Activated CD4-positive, alpha-beta T cell treated with anti-CD3 and anti-CD28 coated beads, Interleukin-2, amount 50 U/mL, for 48 hours (primary cell): ENCODE measurements around the gene ZBTB46.

Experiments used
- DNase-seq, 2 experiments: peaks; one replicate each; pipeline ENCODE4 v3.0.0-alpha.2; 2020

The ZBTB46 gene

DNA sequence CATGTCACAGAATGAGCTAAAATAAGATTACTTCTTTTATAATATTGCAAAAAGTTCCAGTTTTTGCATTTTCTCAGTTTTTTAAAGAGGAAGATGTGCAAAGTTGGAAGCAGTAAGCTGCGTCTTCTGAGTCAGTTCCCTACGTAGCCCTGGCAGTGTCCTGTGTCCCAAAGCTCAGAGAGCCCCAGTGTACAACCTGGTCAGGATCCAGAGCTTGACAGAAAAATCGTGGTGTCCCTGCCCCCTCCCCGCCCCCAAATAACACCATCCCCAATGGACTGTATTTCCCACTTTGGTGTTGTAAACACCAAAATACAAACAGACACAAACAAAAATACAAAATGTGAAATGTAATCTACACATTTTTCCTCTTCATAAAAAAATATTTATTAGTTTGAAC, 86.9 kb downstream of the ZBTB46 start:
- DNase-seq, result no peak

DNA sequence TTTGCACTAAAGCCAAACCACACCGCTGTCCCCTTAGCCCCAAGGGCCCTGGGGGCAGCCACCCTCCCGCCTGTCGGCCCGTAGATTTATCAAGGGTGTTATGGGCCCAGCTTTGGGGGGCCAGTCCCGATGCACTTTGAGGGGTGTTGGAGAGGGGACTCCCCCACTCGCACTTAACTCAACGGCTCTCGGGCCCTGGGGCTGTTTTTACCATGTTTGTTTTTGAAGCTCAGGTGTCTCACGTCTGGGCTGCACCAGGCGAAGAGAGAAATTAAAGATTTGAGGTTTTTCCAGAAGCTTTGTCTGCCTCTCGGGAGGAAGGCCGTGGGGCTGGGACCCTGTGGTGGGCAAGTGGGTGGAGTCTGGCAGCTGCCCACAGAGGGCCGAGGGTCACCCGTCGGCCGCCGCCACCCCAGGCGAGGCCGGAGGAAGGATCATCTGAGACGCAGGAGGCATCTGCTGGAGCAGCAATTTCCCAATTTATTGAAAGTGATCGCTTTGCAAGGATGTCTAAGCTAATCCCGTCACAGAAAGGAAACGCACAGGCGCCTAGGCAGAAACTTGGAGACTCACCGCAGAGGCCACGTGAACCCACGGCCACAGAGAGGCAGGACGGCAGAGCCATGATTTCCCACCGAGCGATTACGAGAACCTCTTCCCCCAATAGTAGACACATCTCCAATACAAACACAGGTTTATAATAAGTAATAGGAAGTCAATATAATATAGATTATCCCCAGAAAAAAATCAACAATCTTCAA, 87.7 kb downstream of the ZBTB46 start:
- no peak for DNase-seq

DNA sequence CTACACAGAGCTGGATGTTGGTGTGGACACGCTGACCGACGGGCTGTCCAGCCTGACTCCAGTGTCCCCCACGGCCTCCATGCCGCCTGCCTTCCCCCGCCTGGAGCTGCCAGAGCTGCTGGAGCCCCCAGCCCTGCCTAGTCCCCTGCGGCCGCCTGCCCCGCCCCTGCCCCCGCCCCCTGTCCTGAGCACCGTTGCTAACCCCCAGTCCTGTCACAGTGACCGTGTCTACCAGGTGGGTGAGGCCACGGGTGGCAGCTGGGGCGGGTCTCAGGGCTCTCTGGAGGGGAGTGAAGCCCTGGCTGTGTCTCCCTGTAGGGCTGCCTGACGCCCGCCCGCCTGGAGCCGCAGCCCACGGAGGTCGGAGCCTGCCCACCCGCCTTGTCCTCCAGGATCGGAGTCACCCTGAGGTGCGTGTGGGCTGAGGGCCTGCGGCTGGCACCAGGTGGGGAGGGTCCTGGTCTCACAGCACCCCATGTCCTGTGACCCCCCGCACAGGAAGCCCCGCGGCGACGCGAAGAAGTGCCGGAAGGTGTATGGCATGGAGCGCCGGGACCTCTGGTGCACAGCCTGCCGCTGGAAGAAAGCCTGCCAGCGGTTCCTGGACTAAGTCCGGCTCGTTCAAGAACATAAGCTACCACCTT, 88.6 kb downstream of the ZBTB46 start:
- no peak for DNase-seq

DNA sequence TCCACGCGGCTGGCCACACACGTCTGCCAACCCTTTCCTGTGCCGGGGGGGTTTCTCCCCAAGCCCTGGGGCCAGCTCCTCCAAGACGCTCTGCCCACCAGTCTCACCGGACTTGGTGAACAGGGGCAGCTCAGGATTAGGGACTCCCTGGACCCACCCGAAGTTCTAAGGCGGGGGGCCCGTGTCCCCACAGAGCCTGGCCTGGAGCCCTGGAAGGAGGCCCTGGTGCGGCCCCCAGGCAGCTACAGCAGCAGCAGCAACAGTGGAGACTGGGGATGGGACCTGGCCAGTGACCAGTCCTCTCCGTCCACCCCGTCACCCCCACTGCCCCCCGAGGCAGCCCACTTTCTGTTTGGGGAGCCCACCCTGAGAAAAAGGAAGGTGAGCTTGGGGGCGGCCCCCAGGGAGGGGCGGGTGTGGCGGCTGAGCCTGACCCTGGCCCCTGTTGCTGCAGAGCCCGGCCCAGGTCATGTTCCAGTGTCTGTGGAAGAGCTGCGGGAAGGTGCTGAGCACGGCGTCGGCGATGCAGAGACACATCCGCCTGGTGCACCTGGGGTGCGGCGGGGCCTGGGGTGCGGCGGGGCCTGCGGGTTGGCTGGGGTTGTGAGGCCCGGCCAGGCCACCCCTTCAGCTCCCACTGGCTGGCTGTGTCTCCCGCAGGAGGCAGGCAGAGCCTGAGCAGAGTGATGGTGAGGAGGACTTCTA, 89.2 kb downstream of the ZBTB46 start:
- no peak for DNase-seq

DNA sequence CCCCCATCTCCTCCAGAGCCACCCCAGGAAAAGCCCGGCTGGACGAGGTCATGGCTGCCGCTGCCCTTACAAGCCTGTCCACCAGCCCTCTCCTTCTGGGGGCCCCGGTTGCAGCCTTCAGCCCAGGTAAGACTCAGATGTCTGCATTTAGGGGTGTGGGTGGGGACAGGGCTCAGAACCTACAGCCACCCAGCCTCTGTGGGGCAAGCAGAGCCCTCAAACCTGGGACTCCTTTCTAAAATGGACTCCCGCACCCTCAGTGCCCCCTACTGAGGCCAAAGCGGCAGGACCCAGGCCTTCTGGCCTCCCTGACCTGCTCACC, 89.7 kb downstream of the ZBTB46 start:
- no peak for DNase-seq

DNA sequence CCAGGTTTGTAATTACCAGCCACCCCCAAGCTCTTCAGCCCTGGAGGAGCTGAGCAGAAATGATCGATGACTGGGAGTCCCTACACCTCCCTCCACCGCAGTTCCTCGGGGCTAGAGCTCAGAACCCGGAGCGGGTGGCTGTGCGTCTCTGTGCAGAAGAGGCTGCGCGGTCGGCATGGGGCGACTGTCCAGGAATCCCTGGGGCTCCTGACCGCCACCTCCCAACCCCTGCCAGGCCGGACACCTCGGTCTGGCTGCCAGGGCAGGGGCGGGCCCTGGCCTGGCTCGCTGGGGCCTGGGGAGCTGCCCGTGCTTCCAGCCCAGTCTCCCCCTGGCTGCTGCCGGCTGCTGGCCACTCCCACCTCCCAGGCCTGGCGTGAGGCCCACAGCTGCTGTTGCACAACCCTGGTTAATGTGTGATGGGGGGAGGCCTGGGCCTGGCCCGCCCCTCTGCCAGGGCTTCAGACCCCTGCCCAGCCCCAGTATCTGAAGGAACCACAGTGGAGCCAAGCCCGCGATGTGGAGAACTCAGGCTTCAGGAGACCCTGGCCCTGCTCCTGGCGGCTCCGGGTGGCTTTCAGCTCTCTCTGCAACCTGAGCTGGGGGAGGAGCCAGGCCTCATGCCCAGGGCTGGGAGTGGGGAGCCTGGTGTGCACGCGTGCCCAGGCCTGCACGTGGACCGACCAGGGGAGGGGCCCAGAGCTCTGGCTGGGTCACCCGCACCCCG, 90.3 kb downstream of the ZBTB46 start:
- peak; percentile 33 to 48 for DNase-seq

DNA sequence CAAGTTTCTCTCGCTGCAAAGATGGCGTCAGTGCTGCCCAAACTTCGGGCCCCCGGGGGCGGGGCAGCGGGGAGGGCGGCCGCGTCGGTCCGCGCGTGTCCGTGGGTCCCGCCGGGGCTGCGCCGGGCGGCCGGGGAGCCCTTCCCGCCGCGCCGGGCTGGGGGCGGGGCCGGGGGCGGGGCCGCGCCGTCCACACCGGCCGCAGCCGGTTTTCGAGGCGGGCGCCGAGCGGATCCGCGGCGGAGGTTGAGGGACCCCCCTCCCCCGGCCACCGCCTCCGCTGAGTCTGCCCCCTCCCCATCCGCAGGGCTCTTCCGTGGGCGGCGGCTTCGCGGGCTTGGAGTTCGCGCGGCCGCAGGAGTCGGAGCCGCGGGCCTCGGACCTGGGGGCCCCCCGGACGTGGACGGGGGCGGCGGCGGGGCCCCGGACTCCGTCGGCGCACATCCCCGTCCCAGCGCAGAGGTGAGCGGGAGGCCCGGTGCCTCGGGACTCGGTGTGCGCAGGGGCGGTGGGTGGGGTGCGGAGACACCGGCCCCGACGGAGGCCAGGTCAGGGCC, 90.9 kb downstream of the ZBTB46 start:
- DNase-seq, result peak; percentile 38 to 42

DNA sequence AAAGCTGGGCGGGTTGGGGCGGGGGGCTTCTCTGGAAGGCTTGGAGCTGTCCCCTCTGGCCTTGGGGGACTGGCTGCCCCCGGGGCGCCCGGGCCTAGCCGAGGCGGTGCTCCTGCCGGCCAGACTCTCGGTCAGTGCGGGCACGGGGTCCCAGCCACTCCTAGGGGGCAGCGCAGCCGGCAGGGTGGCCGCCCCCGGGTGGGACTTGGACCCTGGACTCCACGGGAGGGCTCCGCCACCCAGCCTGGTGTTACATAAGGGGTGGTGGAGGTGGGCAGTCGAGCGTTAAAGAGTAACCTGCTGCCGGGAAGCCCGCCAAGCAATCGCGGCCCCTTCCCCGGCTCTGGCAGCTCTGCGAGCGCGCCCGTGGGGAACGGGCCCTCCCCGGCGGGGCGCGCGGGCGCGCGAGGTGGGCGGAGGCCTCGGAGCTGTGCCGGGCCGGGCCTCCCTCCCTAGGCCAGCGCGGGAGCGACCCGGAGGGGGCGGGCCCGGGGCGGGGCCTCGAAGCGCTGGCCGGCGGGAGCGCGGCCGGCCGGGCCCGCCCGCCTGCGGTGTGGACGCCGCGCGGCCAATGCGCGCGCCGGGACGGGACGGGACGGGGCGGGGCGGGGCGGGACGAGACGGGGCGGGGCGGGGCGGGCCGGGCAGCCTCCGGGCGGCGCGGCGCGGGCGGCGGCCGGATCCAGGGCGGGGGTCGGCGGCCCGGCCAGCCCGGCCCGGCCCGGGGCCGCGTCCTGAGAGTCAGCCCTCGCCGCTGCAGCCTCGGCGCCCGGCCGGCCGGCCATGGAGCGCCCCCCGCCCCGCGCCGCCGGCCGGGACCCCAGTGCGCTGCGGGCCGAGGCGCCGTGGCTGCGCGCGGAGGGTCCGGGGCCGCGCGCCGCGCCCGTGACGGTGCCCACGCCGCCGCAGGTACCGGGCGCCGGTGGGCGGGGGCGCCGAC, 91.7 kb downstream of the ZBTB46 start, which contains the start of gene SLC2A4RG:
Gene SLC2A4RG (plus strand): TSS at position 647 of the 940 bp plus-strand sequence. CDS start 137 bp downstream, at position 784.
- DNase-seq, result peak; percentile 69 to 70

DNA sequence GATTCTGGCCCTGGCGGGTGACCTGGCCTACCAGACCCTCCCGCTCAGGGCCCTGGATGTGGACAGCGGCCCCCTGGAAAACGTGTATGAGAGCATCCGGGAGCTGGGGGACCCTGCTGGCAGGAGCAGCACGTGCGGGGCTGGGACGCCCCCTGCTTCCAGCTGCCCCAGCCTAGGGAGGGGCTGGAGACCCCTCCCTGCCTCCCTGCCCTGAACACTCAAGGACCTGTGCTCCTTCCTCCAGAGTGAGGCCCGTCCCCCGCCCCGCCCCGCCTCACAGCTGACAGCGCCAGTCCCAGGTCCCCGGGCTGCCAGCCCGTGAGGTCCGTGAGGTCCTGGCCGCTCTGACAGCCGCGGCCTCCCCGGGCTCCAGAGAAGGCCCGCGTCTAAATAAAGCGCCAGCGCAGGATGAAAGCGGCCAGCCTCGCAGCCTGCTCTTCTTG, 92.4 kb downstream of the ZBTB46 start:
- DNase-seq, result peak; percentile 46 to 53

DNA sequence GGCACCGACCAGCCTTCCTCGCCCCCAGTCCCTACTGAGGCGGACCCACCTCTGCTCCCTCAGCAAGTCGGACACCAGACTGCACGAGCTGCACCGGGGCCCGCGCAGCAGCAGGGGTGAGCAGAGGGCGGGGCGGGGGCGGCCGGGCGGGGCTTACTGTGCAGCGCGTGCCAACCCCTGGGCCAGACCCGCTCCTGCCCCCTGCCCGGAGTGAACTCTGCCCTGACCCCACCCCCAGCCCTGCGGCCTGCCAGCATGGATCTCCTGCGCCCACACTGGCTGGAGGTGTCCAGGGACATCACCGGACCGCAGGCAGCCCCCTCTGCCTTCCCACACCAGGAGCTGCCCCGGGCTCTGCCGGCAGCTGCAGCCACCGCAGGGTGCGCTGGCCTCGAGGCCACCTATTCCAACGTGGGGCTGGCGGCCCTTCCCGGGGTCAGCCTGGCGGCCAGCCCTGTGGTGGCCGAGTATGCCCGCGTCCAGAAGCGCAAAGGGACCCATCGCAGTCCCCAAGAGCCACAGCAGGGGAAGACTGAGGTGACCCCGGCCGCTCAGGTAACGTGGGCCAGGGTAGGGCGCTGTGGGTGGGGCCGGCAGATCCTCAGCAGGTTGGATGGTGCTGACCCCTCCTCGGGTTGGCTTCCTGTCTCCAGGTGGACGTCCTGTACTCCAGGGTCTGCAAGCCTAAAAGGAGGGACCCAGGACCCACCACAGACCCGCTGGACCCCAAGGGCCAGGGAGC, 92.9 kb downstream of the ZBTB46 start:
- DNase-seq, result peak; percentile 42 to 46

DNA sequence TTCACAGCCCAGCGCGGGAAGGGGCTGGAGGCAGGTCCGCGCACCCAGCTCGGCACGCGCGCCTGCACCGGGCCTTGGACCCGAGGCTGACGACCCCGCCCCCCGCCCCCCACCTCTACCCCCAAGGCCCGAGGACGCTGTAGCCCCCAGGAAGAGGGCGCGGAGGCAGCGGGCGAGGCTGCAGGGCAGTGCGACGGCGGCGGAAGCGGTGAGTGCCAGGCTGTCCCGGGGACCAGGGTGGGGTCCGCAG, 93.4 kb downstream of the ZBTB46 start:
- DNase-seq, result no peak

DNA sequence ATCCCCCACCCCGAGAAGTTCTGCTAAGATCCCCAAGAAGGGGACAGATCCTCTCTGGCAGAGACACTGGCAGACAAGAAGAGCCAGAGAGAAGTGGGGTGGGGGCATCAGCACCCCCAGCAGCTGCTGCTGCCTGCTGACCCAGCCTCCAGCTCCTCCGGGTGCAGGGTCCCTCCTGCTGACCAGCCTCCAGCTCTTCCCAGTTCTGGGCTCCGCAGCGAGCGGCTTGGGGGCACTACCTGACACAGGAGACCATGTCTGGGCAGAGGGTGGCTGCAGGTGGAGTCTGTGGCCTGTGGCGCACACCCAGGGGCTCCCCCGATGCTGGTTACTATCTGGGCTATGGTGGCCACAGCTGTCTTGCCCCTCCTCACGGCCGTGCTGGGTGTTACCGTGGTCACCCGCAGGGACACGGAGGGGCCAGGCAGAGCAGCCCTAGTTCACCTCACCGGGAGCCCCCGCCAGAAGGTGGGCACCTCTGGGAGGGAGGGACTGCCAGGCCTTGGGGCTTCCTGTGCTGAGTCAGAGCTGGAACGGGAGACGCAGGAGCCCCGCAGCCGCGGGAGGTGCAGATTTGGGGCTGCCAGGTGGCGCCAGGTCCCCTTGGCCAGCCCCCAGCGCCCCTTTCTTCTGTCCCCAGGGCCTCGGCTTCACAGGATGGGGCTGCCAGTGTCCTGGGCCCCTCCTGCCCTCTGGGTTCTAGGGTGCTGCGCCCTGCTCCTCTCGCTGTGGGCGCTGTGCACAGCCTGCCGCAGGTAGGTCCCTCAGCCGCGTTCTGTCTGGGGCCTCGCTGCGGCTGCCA, 94.0 kb downstream of the ZBTB46 start:
- DNase-seq, result peak; percentile 47 to 55

DNA sequence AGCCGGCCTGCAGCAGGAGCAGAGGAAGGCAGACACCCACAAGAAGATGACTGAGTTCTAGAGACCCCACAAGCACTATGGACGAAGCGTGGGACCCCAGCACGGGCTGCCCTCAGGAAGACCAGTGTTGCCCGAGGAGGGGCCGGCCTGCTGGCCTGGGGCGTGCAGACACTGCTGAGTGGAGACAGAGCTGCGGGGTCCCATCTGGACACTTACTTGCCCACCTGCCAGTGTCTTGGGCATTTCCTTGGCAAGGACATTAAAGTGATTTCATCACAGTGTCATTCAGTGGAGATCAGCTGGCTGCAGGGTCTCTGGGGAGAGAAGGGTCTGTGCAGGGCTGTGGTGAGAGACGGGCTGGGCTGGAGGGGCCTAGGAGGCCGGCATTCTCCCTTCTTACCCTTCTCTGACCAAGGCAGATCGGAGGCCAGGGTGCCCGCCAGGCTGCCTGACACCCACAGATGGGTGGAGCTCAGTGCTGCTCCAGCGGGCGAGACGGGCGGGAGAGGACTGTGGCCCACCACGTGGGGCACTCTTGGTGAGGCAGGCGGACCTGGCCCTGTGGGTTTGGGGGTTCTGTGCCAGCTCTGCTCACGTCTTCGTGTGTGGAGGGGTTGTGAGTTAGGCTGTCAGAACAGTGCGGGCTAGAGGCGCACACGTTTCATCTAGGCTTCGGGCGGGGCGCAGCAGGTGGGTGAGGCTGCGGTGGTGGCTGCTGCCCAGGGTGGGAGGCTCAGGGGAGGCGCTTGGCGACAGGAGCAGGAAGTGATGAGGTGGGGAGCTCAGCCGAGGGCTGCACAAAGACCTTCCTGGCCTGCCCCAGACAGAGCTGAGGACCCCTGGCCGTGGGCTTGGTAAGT, 95.0 kb downstream of the ZBTB46 start, which contains the start of gene LIME1:
Gene LIME1 (plus strand): TSS at position 806 of the 860 bp plus-strand sequence. CDS start 886 bp downstream, outside the sequence.
- DNase-seq, result peak; percentile 52 to 58

DNA sequence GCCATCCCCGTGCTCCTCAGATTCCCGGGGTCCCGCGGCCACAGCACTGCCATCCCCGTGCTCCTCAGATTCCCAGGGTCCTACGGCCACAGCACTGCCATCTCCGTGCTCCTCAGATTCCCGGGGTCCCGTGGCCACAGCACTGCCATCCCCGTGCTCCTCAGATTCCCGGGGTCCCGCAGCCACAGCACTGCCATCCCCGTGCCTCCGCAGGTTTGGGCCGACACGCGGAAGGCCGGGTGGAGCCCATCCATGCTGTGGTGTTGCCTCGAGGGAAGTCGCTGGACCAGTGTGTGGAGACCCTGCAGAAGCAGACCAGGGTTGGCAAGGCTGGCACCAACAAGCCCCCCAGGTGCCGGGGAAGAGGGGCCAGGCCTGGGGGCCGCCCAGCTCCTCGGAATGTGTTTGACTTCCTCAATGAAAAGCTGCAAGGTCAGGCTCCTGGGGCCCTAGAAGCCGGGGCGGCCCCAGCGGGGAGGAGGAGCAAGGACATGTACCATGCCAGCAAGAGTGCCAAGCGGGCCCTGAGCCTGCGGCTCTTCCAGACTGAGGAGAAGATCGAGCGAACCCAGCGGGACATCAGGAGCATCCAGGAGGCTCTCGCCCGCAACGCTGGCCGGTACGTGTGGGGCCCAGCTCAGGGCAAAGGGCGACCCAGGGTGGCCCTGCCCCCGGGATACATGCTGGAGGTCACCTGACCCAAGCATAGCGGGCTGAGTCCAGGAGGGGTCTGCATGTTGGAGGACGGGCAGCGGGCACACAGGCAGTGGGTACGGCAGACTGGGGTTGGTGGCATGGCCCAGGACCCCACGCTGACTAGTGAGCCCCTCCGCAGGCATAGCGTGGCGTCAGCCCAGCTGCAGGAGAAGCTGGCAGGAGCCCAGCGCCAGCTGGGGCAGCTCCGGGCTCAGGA, 95.9 kb downstream of the ZBTB46 start:
- no peak for DNase-seq

DNA sequence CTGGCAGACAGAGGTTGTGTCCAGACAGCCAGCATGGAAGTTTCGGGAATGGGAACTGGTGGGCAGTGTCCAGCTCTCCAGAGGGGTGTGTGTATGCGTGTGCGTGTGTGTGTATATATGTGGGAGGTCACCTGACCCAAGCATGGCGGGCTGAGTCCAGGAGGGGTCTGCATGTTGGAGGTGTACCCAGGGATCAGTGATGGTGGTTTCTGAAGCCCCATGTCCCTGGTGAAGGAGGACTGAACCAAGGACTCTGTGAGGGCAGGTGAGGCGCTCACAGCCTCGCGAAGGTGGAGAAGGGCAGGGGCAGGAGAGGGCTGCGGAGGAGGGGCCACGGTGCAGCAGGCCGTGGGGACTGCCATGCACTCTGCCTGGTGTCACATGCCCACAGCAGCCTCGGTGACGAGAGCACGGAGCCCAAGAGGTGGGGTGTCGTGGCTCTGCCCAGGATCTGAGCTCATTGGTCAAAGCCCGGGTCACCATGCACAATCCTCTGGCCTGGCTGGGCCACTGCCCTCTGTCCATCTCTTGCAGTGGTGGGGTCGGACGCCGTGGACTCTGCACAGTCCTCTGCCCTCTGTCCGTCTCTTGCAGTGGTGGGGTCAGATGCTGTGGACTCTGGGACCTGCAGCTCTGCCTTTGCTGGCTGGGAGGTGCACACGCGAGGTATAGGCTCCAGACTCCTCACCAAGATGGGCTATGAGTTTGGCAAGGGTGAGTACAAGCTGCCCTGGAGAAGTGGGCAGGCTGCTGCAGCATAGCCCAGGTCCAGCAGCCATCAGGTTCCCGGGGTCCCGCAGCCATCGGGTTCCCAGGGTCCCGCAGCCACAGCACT, 96.7 kb downstream of the ZBTB46 start:
- no peak for DNase-seq

DNA sequence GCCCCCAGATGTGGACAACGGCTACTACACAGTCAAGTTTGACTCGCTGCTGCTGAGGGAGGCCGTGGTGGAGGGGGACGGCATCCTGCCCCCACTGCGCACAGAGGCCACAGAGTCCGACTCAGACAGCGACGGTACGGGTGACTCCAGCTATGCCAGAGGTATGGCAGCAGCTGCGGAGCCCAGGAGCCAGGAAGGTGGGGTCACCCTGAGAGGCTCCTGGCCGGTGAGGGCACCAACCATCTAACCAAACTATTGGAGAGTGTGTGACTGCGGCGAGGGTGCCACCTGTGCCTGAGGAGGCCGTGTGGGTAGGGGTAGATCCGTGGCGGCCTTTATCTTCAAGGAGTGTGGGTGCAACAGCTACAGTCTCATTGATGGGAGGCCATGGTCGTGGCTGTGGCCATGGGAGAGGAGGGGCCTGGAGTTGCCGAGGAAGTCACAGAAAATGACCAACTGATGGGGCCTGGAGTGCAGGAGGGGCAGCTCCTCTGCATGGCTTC, 97.4 kb downstream of the ZBTB46 start:
- no peak for DNase-seq

DNA sequence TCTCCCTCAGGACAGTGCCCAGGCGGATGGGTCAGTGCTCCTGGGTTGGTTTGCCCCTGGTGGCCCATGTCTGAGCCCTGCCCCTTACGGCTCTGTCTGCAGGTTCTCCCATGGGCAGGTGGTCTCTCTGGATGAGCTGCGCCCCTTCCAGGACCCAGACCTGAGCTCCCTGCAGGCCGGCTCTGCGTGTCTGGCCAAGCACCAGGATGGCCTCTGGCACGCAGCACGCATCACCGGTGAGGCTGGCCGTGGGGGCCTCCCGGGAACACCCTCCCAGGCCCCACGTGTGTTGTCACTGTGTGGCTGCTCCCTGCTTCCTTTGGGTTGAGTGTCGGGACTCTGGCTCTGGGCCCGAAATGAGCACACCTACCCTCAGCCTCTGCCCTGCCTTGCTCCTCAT, 97.9 kb downstream of the ZBTB46 start:
- no peak for DNase-seq
